A204.1 (cell line): ENCODE measurements around the gene LRG1.
"Not testable (repeated sequence)": the region's sequence is repeated elsewhere in the genome, so short reads cannot be mapped to it uniquely, and the experiment has no call there.

ENCODE experiments used
- FAIRE-seq: peaks from 2 replicates; lab custom pipeline; 2012; peaks lifted over from hg19 to GRCh38; lab: Jason Lieb, UNC

The LRG1 gene

GRCh38 chr19:4575267-4576015 is 35.6 kb upstream of the LRG1 start:
- FAIRE-seq: no peak

- FAIRE-seq: no peak
Measured at GRCh38 chr19:4573682-4574081, 33.8 kb upstream of the LRG1 start.

GRCh38 chr19:4571305-4571917 is 31.6 kb upstream of the LRG1 start:
- no peak for FAIRE-seq

GRCh38 chr19:4570916-4571304 is 31.1 kb upstream of the LRG1 start:
- FAIRE-seq: no peak

GRCh38 chr19:4570402-4570801 is 30.6 kb upstream of the LRG1 start:
- FAIRE-seq: no peak

GRCh38 chr19:4568886-4569285 is 29.1 kb upstream of the LRG1 start:
- no peak for FAIRE-seq

GRCh38 chr19:4567584-4568071 is 27.8 kb upstream of the LRG1 start:
- FAIRE-seq: no peak

GRCh38 chr19:4566402-4567051 is 26.7 kb upstream of the LRG1 start:
- FAIRE-seq: no peak

GRCh38 chr19:4563562-4563961 is 23.7 kb upstream of the LRG1 start:
- not testable (repeated sequence) for FAIRE-seq

GRCh38 chr19:4562085-4562484 is 22.2 kb upstream of the LRG1 start:
- not testable (repeated sequence) for FAIRE-seq

- FAIRE-seq: no peak
Measured at GRCh38 chr19:4559569-4559968, 19.7 kb upstream of the LRG1 start, which contains the start of gene SEMA6B. SEMA6B (minus strand) TSS chr19:4559684; CDS start chr19:4558457, 1,227 bp downstream.

GRCh38 chr19:4557971-4558941 is 18.4 kb upstream of the LRG1 start:
- FAIRE-seq: no peak

- no peak for FAIRE-seq
Measured at GRCh38 chr19:4557144-4557970, 17.5 kb upstream of the LRG1 start.

- FAIRE-seq: no peak
Measured at GRCh38 chr19:4556597-4557127, 16.8 kb upstream of the LRG1 start.

GRCh38 chr19:4555657-4556561 is 16.1 kb upstream of the LRG1 start:
- no peak for FAIRE-seq

- no peak for FAIRE-seq
Measured at GRCh38 chr19:4554717-4555116, 14.9 kb upstream of the LRG1 start.

- no peak for FAIRE-seq
Measured at GRCh38 chr19:4553775-4554174, 13.9 kb upstream of the LRG1 start.

GRCh38 chr19:4553092-4553695 is 13.4 kb upstream of the LRG1 start:
- FAIRE-seq: no peak

- no peak for FAIRE-seq
Measured at GRCh38 chr19:4552525-4552819, 12.6 kb upstream of the LRG1 start.
